Middle frontal gyrus (tissue), 1 donor: ENCODE results near the gene SGSM1.

Experiments
- DNase-seq: peaks from one replicate; pipeline ENCODE4 v3.0.0-alpha.2; 2015; ENCODE audit warnings: low spot score; ENCODE audit errors: extremely low spot score

Gene SGSM1

DNA sequence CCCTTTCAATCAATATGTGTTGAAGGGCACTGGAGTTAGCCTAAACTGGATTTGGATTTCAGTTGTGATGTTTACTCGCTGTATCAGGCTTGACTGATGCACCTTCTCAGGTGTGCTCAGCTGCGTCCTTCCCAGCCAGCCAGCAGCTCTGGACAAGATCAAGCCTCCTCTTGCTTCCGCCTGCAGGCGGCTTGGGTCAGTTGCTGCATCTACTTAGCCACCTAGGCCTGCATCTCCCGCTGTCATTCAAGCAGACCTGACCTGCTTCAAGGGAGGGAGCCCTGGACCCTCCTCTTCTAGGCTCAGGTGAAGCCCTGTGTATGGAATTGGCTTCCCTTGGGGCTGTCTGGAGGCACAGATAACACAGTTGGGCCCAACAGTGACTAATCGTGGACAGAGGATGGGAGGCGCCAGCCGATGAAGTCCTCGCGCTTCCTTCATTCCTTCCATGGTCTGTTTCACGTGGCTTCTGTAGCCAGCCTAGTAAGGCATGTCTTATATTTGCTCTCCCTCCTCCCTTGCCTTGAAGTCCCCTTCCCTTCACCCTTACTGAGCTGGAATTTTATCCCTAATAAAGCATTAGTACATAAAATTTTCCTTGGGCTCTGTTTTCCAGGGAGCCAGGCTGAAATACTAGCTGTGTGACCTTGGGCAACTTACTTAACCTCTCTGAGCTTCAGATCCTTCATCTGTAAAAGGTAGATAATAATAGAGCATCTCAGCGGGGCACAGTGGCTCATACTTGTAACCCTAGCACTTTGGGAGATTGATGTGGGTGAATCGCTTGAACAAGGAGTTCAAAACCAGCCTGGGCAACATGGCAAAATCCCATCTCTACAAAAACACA is 142.6 kb downstream of the SGSM1 start:
- DNase-seq, result no peak

GRCh38 chr22:24950272-24950902 is 144.4 kb downstream of the SGSM1 start:
- DNase-seq, result no peak

DNA sequence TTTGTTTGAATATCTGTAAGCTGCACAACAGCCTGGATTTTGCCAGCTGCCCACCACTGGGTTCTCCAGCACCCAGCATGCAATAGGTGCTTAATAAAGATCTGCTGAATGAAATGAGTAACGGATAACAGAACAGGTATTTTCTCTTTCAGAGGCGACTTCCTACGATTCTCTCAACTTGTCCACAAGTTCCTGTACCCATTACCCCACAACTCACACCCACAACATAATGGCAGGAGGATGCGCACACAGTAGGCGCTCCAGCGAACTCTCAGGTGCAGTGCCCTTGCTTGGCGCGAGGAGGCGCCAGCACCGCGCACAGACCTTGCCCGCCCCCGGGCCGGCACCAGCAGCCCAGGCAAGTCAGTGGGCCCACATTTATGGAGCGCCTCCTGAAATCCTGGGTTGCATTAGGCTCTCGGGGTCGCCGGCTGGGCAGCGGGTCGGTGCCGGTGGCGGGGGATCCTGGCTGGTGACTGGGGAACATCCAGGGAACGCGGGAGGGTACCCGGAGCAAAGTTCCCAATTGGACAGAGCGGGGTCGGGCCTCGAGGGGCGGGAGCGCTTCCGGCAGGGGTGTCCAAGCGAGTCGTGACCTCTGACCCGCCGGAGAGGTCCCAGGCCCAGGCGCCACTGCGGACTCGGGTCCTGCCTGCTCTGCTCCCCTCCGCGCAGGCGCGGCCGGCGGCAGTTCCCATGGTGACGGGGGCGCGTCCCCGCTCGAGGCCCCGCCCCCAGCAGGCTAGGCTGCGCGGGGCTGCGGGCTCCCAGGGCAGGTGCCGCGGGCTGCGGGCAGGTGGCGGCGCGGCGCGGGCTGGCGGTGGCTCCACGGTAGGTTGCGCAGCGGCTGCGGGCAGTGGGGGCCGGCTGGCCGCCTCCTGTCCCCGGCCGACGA is 146.2 kb downstream of the SGSM1 start, which contains the start of gene KIAA1671:
TSS of gene KIAA1671 (plus strand) at position 775 of the 895 bp plus-strand sequence. CDS start 75,284 bp downstream, outside the sequence.
- peak; percentile 74 for DNase-seq

DNA sequence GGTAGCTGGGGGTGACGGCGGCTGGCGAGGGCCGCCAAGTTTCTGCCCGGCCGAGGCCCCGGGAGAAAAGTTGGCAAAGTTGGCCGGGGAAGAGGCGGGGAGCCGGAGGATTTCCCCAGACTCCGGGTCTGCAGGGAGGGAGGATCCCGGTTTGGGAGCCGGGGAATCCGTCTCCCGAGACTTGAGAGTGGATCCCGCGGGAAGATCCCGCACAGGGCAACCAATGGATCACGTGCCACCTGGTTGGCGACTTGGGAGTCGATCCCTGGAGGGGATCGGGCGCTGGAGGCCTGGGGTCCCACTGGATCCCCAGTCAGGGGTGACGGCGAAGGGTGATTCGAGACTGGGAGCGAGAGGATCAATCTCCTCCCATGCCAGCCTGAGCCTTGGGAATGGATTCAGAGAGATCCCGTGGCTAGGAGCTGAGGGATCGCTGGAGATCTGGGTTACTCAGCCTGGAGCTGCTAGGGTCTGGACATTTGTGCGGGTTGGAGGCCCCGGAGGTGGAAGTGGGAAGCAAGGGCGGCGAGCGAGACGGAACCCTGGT is 146.9 kb downstream of the SGSM1 start:
- DNase-seq, result no peak

- no peak for DNase-seq
These were observed 147.5 kb downstream of the SGSM1 start for GRCh38 chr22:24953384-24954113.

DNA sequence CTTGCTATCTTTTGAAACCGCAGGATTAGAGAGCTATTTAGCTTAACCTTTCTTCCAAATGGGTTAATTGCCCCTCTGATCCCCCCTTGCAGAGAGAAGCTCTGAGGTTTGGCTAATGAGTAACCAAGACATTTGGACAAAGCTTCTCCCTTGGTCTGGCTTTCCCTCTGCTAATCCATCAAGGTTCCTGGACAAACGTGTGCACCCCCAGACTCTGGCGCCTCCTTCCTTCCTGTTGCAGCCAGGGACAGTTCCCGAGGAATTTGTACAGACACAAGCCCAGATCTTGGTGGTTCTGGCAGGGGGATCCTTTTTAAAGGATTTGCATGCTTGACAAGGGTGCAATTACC is 148.1 kb downstream of the SGSM1 start:
- no peak for DNase-seq

GRCh38 chr22:24954856-24955255 is 148.8 kb downstream of the SGSM1 start:
- no peak for DNase-seq

DNA sequence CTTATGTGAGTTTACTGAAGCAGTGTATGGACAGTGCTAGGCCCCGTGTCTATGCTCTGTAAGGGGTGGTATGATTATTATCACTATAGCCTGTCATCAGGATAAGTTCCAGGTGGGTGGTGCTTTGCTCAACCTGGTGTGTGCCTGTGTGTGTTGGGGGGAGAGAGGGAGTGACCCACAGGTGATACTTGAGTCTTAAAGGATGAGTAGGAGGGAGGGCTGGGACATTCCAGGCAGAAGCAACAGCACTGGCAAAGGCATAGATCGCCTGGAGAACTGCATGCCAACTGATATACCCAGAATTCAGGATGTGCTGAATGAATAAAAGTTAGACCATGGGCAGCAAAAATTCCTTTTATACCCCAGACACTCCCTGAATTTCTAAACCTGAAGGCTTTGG is 151.0 kb downstream of the SGSM1 start:
- no peak for DNase-seq

DNA sequence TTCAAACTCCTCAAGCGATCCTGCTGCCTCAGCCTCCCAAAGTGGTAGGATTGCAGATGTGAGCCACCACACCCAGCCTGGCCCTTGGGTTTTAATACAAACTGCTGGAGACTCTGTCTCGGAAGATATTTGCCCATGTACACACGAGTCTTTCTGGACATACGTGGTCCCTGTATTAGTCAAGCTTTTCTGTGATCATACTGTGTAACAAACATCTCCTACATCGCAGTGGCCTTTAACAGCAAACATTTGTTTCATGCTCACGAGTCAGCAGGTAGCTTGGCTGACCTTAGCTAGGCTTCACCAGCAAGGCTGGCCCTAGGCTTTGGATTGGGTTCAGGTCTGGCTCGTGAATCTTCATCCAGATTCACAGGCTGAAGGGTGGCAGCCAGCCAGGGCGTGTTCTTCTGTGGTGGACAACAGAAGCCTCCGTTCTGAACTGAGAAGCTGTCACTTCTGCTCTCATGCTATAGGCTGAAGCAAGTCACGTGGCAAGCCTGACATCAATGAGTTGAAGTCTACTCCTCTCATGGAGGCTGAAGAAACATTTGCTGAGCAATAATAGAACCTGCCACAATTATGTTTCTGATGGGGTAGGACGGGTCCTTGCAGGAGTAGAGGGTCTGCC is 155.3 kb downstream of the SGSM1 start:
- no peak for DNase-seq

- no peak for DNase-seq
These were observed 156.1 kb downstream of the SGSM1 start for GRCh38 chr22:24962094-24962493.

DNA sequence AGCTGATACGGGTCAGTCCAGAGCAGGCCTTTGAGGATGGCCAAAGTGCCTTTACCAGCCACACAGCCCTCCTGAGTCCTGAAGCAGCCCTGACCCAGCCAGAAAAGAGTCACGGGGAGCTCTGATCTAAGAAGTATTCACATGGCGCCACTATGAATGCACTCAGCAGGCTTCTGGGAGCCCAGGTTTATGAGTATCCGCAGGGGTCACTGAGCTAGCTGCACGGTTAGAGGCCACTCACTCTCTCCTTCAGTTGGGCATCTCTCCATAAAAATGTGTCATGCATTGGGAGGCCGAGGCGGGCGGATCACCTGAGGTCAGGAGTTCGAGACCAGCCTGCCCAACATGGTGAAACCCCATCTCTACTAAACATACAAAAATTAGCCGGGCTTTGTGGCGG is 156.8 kb downstream of the SGSM1 start:
- DNase-seq, result no peak

- DNase-seq, result no peak
These were observed 158.4 kb downstream of the SGSM1 start for GRCh38 chr22:24964441-24964840.

DNA sequence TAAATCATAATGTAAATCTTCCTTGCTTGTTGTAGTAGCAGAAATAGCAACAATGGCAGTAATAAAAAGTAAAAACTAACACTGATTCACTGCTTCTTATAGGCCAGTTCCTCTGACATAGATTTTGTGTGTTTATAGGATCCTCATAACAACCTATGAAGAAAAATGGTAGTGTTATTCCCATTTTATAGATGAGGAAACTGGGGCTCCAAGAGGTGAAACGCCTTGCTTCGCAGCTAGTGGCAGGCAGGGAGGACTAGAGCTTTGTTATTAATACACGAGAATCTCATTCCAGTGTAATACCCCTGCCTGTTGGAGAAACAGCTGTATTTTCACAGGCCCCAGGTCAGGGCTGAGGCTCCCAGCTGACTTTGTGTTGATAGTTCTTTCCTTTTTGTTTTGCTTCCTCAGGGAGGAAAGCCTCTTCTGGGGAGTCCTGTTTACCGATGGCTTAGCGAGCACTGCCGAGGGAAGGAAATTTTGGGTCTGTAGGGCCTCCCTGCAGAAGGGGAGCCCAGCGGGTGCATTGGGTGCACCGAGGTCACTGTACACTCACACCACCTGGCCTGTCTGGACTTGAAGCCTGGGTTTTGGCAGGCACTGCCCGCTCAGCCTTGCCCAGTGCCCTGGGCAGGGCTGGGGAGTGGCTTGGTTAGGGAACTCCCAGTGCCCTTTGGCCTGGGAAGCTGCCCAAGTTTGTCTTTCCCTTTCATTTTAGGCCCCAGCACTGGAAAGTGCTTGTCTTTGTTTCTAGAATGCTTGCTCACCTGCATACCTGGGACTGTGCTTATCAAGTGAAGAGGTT is 160.0 kb downstream of the SGSM1 start:
- DNase-seq, result no peak

DNA sequence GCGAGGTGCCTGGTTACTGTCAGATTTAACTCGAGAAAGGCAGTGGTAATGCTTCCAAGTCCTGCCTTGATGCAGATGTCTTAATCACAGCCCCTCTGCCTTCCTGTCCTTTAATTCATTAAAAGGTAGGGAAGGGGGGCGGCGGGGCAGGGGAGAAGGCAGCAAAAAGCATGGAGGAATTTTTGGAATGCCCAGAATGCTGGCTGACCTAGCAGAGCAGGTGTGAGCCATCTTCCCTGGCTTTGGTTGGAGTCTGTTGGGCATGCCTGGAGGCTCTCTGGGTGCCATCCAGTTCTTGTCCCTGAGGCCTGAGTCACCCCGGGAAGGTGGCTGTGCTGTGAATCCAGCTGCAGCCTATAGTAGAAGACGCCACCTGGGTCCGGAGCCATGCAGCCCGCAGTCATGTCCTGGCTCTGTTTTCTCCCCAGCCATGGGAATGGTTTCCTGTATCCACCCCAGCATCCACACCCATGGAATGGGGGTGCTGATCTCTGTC is 162.1 kb downstream of the SGSM1 start:
- DNase-seq, result no peak

DNA sequence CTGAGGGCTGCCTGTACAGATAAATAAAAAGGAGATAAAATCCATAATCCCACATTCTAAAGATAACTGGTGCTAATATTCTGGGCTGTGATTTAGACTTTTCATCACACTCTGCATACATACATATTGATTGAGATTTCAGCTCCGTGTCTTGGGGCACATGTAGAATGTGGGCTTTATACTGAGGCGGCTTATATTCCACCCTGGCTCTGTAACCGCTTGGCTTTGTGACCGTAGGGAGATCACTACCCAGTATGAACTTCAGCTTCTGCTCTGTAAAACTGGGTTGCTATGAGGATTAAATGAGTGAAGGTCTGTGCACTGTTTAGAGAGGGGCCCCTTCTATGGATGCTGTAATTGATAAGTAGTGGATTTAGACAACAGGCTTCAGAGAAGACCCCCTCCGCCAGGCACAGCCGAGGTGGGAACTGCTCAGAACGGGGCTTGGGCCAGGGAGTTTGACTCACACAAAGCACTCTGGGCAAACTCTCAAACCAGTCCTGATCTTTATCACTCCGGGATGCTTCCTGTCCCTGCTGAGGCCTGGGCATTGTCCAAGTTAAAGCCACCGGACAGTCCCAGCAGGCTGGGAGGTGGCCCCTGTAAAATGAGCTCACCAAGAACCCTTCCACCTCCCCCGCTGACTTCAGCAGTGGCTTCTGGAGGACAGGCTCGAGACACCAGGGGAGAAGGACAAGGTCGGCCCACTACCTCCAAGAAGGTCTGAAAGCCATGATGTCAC is 163.7 kb downstream of the SGSM1 start:
- no peak for DNase-seq

DNA sequence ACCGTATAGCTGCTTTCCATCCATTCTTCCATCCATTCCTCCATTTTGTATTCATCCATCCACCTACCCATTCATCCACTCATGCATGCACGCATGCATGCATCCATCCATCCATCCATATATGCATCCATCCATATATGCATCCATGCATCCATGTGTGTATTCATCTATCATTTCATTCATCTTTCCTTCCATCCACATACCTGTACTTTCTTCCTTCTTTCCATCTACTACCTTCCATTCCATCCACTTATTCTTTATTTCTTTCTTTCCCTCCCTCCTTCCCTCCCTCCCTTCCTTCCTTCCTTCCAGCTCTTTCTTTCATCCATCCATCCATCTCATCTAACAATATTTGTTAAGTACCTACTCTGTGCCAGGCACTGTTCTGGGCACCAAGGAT is 166.4 kb downstream of the SGSM1 start:
- no peak for DNase-seq

GRCh38 chr22:24973872-24974271 is 167.9 kb downstream of the SGSM1 start:
- DNase-seq, result no peak

DNA sequence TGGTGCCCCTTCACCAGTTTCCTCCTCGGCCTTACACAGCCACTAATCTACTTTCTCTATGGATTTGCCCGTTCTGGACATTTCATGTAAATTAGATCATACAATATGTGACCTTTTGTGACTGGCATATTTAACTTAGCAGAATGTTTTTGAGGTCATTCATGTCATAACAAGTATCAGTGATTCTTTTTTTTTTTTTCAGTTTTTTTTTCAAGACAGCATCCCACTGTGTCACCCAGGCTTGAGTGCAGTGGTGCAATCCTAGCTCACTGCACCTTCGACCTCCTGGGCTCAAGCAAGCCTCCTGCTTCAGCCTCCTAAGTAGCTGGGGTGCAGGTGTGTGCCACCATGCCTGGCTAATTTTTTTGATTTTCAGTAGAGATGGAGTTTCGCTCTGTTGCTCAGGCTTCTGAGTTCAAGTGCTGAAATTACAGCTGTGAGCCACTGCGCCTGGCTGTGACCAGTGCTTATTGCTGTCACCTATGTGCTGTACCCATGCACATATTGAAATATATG is 169.2 kb downstream of the SGSM1 start:
- DNase-seq, result no peak
